ENCODE results near the gene CERS6. TPM values are rescaled to one million over a fixed set of nuclear protein-coding genes. Genes with fewer than 3 reads are reported as not detected.

The CERS6 gene
- total and polyA plus RNA-seq, 4 donors: 4.2 to 20.4 (median 10.1) TPM

DNA sequence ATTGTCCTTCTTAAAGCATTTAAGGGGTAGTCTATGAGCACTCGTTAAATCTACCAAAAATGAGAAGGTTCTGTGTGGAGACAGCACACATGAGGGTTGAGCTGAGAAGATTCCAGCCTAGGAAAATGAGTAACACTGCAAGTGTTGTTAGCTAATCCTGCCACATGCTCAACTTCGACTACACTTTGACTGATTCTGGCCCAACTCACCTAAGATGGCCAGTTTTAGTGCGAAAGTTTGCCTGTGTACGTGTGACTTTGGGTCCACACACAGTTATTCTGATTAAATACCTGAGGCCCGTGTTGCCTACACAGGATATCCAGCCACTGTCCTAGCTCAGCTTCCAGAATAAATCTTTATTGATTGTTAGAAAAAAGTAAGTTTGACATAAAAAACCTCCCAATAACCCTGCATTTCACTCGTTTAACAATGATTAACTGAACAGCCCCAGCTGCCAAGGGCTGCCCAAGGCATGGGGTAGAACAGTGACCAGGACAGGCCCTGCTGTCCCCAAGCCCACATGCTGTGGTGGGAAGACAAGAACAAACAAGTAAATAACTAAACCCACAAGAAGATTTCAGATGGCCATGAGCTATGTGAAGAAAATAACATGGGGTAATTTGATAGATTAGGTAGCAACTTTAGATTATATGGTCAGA is 14.7 kb upstream of the CERS6 start:
- Histone ChIP-seq H3K27ac (ENCODE audit: low read depth in 1 of 2, low read length in 2 of 2) (no peak overlapping the region), H3K9me3 (ENCODE audit: control insufficient read depth in 4 of 4, low read length in 3 of 4) (no peaks in the 10 kb centered on the region), H3K36me3 (ENCODE audit: control insufficient read depth in 4 of 4, insufficient read depth in 3 of 4, low read depth in 1 of 4, low read length in 3 of 4) (no peaks in the 10 kb centered on the region), H3K9ac (ENCODE audit: low read depth in 1 of 2, low read length in 2 of 2) (no peak overlapping the region), H3K4me1 (ENCODE audit: control insufficient read depth in 4 of 4, insufficient read depth in 4 of 4, low read length in 3 of 4) (peaks cover 0 to 10% (median 2%) of the 10 kb centered on the region in 4 donors), H3K27me3 (ENCODE audit: control insufficient read depth in 4 of 4, insufficient read depth in 4 of 4, low read length in 3 of 4) (no peaks in the 10 kb centered on the region), H3K4me3 (ENCODE audit: low read depth in 1 of 3, low read length in 3 of 3) (no peak overlapping the region)
- 60% methylated on average over 6 of the region's 6 CpGs for WGBS
- no peak for DNase-seq (ENCODE audit: low spot score)
- TF ChIP-seq TAF1 (conservative IDR thresholded peaks at IDR 0.05) (no peak), RXRA (IDR thresholded peaks at IDR 0.05) (no peak), RAD21 (IDR thresholded peaks at IDR 0.05) (peak in 1 of 2 donors; percentile 6), SP1 (IDR thresholded peaks at IDR 0.05) (no peak), YY1 (IDR thresholded peaks at IDR 0.05) (peak; percentile 37)
- TF ChIP-seq, protein P1, sequence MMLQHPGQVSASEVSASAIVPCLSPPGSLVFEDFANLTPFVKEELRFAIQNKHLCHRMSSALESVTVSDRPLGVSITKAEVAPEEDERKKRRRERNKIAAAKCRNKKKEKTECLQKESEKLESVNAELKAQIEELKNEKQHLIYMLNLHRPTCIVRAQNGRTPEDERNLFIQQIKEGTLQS (IDR thresholded peaks at IDR 0.05): no peak
- TF ChIP-seq, protein P2, sequence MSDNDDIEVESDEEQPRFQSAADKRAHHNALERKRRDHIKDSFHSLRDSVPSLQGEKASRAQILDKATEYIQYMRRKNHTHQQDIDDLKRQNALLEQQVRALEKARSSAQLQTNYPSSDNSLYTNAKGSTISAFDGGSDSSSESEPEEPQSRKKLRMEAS (IDR thresholded peaks at IDR 0.05): no peak

DNA sequence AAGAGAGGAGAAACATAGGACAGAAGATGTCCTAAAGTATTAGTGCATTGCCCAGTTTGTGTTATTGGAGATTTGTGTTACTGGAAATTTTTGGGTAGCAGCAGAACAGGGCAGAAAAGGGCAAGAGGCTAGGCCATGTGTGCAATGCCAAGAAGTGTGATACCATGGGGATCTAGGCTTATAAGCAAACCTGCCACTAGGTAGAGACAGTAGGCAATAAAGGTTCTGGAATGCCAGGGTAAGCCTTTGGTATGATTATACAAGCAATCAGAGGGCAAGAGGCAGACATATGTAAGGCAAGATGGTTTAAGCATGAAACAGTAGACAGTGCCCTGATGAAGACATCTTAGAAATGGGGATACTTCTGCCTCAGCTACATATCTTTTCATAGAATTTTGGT is 12.3 kb upstream of the CERS6 start:
- H3K27me3 ChIP-seq (ENCODE audit: control insufficient read depth in 4 of 4, insufficient read depth in 4 of 4, low read length in 3 of 4): no peaks in the 10 kb centered on the region
- no peak overlapping the region for H3K9ac ChIP-seq (ENCODE audit: low read depth in 1 of 2, low read length in 2 of 2)
- no peaks in the 10 kb centered on the region for H3K9me3 ChIP-seq (ENCODE audit: control insufficient read depth in 4 of 4, low read length in 3 of 4)
- no peak overlapping the region for H3K27ac ChIP-seq (ENCODE audit: low read depth in 1 of 2, low read length in 2 of 2)
- H3K36me3 ChIP-seq (ENCODE audit: control insufficient read depth in 4 of 4, insufficient read depth in 3 of 4, low read depth in 1 of 4, low read length in 3 of 4): no peaks in the 10 kb centered on the region
- peaks cover 0 to 10% (median 2%) of the 10 kb centered on the region in 4 donors for H3K4me1 ChIP-seq (ENCODE audit: control insufficient read depth in 4 of 4, insufficient read depth in 4 of 4, low read length in 3 of 4)
- no peak overlapping the region for H3K4me3 ChIP-seq (ENCODE audit: low read depth in 1 of 3, low read length in 3 of 3)
- DNase-seq (ENCODE audit: low spot score): no peak
- TF ChIP-seq FOXA2 (IDR thresholded peaks at IDR 0.05) (no peak), RAD21 (IDR thresholded peaks at IDR 0.05) (peak; percentile 31 to 65), FOXA1 (IDR thresholded peaks at IDR 0.05) (no peak), YY1 (IDR thresholded peaks at IDR 0.05) (no peak), NR2F2 (IDR thresholded peaks at IDR 0.05) (no peak)
- TF ChIP-seq, protein P3, sequence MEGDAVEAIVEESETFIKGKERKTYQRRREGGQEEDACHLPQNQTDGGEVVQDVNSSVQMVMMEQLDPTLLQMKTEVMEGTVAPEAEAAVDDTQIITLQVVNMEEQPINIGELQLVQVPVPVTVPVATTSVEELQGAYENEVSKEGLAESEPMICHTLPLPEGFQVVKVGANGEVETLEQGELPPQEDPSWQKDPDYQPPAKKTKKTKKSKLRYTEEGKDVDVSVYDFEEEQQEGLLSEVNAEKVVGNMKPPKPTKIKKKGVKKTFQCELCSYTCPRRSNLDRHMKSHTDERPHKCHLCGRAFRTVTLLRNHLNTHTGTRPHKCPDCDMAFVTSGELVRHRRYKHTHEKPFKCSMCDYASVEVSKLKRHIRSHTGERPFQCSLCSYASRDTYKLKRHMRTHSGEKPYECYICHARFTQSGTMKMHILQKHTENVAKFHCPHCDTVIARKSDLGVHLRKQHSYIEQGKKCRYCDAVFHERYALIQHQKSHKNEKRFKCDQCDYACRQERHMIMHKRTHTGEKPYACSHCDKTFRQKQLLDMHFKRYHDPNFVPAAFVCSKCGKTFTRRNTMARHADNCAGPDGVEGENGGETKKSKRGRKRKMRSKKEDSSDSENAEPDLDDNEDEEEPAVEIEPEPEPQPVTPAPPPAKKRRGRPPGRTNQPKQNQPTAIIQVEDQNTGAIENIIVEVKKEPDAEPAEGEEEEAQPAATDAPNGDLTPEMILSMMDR (IDR thresholded peaks at IDR 0.05; ENCODE audit: low read depth, low read length, missing input control): peak; percentile 2
- TF ChIP-seq, protein P4, sequence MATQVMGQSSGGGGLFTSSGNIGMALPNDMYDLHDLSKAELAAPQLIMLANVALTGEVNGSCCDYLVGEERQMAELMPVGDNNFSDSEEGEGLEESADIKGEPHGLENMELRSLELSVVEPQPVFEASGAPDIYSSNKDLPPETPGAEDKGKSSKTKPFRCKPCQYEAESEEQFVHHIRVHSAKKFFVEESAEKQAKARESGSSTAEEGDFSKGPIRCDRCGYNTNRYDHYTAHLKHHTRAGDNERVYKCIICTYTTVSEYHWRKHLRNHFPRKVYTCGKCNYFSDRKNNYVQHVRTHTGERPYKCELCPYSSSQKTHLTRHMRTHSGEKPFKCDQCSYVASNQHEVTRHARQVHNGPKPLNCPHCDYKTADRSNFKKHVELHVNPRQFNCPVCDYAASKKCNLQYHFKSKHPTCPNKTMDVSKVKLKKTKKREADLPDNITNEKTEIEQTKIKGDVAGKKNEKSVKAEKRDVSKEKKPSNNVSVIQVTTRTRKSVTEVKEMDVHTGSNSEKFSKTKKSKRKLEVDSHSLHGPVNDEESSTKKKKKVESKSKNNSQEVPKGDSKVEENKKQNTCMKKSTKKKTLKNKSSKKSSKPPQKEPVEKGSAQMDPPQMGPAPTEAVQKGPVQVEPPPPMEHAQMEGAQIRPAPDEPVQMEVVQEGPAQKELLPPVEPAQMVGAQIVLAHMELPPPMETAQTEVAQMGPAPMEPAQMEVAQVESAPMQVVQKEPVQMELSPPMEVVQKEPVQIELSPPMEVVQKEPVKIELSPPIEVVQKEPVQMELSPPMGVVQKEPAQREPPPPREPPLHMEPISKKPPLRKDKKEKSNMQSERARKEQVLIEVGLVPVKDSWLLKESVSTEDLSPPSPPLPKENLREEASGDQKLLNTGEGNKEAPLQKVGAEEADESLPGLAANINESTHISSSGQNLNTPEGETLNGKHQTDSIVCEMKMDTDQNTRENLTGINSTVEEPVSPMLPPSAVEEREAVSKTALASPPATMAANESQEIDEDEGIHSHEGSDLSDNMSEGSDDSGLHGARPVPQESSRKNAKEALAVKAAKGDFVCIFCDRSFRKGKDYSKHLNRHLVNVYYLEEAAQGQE (IDR thresholded peaks at IDR 0.05): no peak

DNA sequence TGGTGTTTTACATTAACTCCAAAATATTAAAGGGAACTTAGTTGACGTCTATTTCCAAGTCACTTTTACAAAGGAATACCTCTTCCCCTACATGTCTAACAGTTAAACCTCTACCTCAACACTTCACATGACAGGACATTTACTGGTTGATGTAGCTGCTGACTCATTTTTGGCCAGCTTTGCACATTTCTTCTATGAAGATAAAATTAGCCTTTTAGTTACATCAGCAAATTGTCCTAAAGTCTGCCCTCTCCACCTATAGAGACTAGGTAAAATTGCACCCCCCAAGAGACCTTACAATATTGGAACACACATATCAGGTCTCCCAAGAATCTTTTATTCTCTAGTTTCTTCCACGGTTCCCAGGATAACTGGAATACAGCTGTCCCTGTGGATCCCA is 10.1 kb upstream of the CERS6 start:
- Histone ChIP-seq H3K4me1 (ENCODE audit: control insufficient read depth in 4 of 4, insufficient read depth in 4 of 4, low read length in 3 of 4) (peaks cover 0 to 8% (median 1%) of the 10 kb centered on the region in 4 donors), H3K9ac (ENCODE audit: low read depth in 1 of 2, low read length in 2 of 2) (no peak overlapping the region), H3K27ac (ENCODE audit: low read depth in 1 of 2, low read length in 2 of 2) (no peak overlapping the region), H3K9me3 (ENCODE audit: control insufficient read depth in 4 of 4, low read length in 3 of 4) (no peaks in the 10 kb centered on the region), H3K36me3 (ENCODE audit: control insufficient read depth in 4 of 4, insufficient read depth in 3 of 4, low read depth in 1 of 4, low read length in 3 of 4) (no peaks in the 10 kb centered on the region), H3K27me3 (ENCODE audit: control insufficient read depth in 4 of 4, insufficient read depth in 4 of 4, low read length in 3 of 4) (no peaks in the 10 kb centered on the region), H3K4me3 (ENCODE audit: low read depth in 1 of 3, low read length in 3 of 3) (no peak overlapping the region)
- 96% methylated on average over 2 of the region's 2 CpGs for WGBS
- no peak for DNase-seq (ENCODE audit: low spot score)
- TF ChIP-seq, protein P5, sequence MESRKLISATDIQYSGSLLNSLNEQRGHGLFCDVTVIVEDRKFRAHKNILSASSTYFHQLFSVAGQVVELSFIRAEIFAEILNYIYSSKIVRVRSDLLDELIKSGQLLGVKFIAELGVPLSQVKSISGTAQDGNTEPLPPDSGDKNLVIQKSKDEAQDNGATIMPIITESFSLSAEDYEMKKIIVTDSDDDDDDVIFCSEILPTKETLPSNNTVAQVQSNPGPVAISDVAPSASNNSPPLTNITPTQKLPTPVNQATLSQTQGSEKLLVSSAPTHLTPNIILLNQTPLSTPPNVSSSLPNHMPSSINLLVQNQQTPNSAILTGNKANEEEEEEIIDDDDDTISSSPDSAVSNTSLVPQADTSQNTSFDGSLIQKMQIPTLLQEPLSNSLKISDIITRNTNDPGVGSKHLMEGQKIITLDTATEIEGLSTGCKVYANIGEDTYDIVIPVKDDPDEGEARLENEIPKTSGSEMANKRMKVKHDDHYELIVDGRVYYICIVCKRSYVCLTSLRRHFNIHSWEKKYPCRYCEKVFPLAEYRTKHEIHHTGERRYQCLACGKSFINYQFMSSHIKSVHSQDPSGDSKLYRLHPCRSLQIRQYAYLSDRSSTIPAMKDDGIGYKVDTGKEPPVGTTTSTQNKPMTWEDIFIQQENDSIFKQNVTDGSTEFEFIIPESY (IDR thresholded peaks at IDR 0.05): no peak
- TF ChIP-seq, protein P3 (IDR thresholded peaks at IDR 0.05; ENCODE audit: low read depth, low read length, missing input control): no peak
- TF ChIP-seq SP1 (IDR thresholded peaks at IDR 0.05): no peak
- TF ChIP-seq, protein P1 (IDR thresholded peaks at IDR 0.05): no peak

Data from liver (tissue), 9 donors.